ENCODE measurements around the gene PPARD.
A peak's percentile ranks its signal among the peaks of the same experiment; 100 is the strongest.
"Not testable (repeated sequence)": the region's sequence is repeated elsewhere in the genome, so short reads cannot be mapped to it uniquely, and the experiment has no call there.

The PPARD gene

GRCh38 chr6:35342258-35343091 is at the start of gene PPARD:
Gene PPARD (plus strand): TSS chr6:35342558. CDS start chr6:35411088, 68,530 bp downstream.
- DNase-seq (ENCODE audit: low spot score) = peak; percentile 87

GRCh38 chr6:35293681-35294080 is 48.7 kb upstream of the PPARD start:
- no peak for DNase-seq (ENCODE audit: low spot score)

DNA sequence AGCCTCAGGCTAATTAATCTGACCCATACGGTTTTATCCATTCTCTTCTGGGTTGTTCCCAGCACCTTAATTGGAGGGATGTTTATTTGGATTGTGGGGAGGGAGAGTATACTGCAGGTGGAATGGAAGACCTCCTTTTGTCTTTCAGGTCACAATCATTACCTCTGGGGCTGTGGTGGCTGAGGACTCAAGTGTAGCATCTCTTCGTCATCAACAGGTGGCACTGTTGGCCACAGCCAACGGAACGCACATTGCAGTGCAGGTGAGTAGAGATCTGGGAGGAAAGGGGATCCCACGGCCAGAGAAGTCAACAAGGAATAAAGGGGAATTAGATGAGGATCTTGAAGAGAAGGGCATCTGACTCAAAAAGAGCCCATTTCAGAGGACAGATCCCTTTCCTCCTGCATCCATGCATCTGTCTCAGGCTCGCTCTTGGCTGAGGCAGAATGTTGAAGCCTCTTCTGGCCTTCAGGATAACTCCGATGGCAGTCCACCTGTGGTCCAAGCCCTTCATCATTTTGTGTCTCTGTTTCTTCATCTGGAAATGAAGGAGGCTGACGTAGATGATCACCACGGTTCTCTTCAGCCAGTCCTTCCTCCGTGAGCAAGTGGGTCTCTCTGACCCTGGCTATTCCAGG is 47.9 kb upstream of the PPARD start:
- peak; percentile 44 for DNase-seq (ENCODE audit: low spot score)

GRCh38 chr6:35295036-35295435 is 47.3 kb upstream of the PPARD start:
- DNase-seq (ENCODE audit: low spot score) = no peak

GRCh38 chr6:35295521-35296315 is 46.6 kb upstream of the PPARD start:
- DNase-seq (ENCODE audit: low spot score) = no peak

- DNase-seq (ENCODE audit: low spot score) = no peak
Observed at GRCh38 chr6:35296931-35297600, 45.3 kb upstream of the PPARD start.

DNA sequence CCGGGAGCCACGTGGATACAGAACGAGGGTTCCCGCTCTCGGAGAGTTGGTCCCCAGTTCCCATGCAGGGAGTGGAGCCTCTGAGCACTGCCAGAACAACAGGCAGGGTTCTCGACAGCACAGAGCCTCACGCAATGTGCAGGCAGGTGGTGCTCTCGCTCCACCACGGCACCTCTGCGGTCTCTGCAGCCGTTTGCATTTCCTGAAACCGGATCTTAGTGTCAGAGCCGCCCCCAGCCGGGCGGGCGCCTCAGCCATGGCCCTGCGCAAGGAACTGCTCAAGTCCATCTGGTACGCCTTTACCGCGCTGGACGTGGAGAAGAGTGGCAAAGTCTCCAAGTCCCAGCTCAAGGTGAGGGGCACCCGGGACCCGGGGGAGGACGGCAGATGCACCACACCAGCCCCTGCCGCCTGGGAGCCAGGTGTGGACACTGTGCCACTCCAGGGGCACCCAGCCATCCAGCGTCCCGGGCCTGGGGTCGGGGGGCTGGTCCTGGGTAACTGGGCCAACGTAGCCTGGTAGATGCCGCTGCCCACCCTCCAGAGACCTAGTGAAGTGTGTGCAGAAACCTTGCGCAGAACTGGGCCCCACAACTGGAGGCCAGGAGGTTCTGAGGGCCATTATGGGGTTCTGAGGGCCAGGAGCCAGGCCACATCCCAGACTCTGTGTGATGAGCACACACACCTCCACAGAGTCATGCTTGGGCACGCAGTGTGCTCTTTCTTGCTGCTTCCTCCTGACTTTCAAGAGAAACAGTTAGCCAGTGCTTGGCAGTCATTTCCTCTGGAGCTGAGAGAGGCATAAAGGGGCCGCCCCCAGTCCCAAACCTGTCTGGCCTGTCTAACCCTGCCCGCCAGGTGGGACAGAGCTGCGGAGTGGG is 44.5 kb upstream of the PPARD start, which contains the start of gene DEF6:
Gene DEF6 (plus strand): TSS at position 218 of the 881 bp plus-strand sequence. CDS start 39 bp downstream, at position 257.
- peak; percentile 84 for DNase-seq (ENCODE audit: low spot score)

DNA sequence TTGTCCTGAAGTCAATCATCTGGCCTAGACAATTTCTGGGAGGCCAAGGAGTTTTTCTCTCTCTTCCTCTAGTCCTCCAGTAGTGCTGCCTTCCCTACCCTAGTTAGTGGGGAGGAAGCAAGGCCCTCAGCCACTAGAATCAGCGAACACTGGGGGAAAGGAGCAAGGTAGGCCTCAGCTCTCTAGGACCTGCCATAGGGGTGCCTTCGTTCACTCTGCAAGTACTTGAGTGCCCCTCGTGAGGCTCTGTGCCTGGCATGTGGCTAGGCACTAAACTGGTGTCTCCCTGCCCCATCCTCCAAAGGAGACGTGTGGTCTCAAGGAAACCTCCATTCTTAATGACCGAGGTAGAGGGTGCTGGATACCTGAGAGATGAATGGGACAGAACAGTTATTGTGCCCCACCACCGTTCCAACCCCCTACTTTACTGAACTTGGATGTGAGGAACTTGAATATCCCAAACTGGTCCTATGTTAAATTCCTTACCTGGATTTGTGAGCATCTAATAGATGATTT is 43.7 kb upstream of the PPARD start:
- DNase-seq (ENCODE audit: low spot score) = no peak

DNA sequence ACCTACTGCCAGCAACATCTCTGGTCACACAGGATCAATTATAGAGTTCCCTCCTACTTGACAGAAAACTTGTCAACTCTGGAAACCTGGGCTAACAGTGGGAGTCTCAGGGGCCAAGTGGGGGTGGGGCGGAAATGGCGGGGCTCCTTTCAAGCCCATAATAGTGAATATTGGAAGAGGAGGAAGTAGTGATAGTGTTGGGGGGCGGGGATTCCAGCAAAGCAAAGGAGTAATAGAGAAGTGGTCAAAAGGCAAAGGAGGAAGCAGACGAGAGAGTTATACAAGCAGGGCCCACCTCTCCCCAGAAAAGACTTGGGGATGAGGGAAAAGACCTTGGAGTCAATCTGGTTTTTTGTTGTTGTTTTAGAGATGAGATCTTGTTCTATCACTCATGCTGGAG is 42.7 kb upstream of the PPARD start:
- DNase-seq (ENCODE audit: low spot score) = no peak

DNA sequence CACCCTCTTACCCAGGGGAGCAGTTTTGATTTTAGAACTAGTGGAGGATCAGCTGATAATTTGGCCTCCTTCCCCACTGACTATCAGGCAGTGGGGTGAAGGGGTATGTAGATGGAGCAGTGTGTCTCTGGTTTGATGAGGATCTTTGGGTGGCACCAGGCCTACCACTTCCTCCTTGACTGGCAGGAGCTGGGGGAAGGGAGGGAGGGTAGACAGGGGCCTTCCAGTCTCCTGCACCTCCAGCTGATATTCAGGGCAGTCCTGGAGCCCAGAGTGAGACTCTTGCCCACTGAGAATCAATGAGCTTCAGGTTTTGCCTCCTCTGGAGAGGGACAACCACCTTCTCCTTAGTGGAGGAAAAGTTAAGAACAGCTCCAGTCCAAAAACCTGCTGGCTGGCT is 41.5 kb upstream of the PPARD start:
- DNase-seq (ENCODE audit: low spot score) = no peak

DNA sequence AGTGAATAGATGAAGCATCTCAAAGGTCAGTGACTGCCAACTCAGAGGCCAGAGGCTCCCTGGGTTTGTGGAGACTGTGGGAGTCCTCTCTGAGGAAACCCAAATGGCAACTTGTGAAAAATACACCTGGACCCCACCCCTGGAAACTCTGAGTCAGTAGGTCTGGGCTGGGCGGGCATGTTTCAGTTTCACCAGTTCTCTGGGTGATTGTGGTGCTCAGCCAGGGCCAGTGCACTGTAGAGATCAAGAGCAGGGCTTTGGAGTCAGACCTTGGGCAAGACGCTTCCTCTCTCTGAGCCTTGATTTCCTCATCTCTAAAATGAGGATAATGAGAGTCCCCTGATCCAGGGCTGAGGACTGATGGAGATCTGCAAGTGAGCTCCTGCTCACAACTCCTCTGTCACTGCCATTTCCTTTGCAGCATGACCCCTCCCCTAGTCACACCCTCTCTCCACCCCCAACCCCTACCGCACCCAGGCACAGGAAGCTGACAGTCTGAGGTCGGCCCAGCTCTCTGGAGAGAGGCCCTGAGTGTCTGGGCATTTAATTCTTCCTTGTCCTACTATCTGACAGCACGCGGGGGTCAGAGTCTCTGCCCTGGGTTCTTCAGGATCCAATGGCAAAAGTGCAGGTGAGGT is 39.6 kb upstream of the PPARD start:
- peak; percentile 30 for DNase-seq (ENCODE audit: low spot score)

DNA sequence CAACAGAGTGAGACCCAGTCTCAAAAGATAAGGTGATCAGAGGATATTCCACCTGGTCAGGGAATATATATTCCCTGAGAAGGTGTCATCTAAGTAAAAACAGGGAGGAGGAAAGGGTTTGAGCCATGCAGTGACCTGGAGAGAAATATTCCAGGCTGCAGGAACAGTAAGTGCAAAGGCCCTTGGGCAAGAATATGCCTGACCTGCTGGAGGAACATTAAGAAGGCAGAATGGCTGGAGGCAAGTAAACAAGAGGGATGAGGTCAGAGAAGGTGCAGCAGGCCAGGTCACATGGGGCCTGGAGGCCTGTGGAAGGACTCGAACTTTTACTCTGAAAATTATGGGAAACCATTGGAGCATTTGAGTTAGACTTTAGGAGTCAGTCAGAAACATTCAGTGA is 38.1 kb upstream of the PPARD start:
- no peak for DNase-seq (ENCODE audit: low spot score)

- DNase-seq (ENCODE audit: low spot score) = no peak
Observed at GRCh38 chr6:35305117-35305516, 37.2 kb upstream of the PPARD start.

GRCh38 chr6:35307138-35307537 is 35.2 kb upstream of the PPARD start:
- DNase-seq (ENCODE audit: low spot score) = not testable (repeated sequence)

DNA sequence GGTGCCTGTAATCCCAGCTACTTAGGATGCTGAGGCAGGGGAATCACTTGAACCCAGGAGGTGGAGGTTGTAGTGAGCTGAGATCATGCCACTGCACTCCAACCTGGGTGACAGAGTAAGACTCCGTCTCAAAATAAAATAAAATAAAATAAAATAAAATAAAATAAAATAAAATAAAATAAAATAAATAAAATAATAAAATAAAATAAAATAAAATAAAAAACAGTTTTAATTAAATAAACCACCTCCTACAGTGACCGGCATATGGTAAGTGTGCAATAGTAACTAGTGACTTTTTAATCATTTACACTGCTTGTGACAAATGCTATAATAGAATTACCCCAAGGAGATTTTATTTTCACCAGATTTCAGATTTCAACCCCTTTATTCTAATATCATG is 33.8 kb upstream of the PPARD start:
- DNase-seq (ENCODE audit: low spot score) = not testable (repeated sequence)

DNA sequence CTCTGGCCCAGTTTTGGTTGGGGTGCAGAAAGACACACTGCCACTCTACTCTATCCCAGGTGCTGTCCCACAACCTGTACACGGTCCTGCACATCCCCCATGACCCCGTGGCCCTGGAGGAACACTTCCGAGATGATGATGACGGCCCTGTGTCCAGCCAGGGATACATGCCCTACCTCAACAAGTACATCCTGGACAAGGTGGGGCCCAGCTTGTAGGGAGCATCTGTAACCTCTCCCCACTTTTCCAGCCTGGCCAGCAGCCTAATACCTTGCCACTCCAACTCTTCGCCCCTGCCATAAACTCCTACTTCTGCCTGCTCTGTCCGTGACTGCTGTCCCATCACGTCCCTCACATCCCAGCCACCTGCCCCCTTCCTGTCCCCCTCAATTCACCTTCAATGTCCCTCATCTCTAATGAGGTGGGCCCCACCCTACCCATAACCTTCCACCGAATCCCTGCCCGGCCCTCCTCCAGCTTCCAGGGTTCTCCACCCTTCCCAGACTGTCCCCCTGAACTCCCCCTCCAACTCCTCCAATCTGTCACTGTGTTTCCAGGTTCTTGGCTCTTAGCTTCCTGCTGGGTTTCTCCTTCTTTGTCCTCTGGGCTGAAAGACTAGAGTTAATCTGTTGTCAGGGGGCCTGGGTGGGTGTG is 32.6 kb upstream of the PPARD start:
- DNase-seq (ENCODE audit: low spot score) = no peak

- DNase-seq (ENCODE audit: low spot score) = no peak
Observed at GRCh38 chr6:35310265-35310831, 32.0 kb upstream of the PPARD start.

DNA sequence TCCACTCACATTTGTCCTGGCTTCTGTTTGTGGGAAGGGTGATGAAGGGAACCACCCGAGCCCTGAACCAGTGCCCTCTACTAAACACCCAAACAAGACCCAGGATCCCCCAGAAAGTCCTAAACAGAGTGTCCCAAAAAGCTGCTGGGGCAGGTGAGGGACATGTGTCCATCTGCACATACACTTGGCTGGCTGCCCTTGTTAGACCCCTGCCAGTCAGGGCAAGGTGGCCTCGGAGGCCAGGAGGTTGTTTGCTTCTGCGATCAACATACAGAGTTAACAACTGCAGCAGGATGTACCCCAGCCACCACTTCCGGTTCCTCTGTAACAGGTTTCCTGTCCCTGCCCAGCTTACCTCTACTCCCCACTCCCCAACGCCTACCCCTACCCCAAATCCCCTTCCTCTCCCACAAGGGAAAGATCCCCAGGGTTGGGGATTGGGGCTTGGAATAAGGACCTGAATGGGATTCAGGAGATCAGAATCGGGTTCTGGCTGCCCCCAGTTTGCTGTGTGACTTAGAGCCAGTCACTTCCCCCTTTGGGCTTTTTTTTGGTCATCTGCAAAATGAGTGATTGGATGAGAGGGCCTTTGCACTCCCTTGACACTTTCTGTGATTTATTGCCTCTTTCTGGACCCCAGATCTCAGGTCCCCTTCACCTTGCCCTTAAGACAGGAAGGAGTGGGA is 30.8 kb upstream of the PPARD start:
- DNase-seq (ENCODE audit: low spot score) = no peak
